Ectodermal cell (in vitro differentiated cells): ENCODE data around the gene SLC25A21.
"Not testable (repeated sequence)": the region's sequence is repeated elsewhere in the genome, so short reads cannot be mapped to it uniquely, and the experiment has no call there.

Experiments used
- H3K27ac ChIP-seq: 2 replicates; pipeline ENCODE4 v1.7.0; 2013; ENCODE audit warnings: mild to moderate bottlenecking, low read depth, low read length; ENCODE audit not compliant: insufficient read depth, poor library complexity, severe bottlenecking
- H3K27me3 ChIP-seq: 2 replicates; pipeline ENCODE4 v1.7.0; 2013; ENCODE audit warnings: mild to moderate bottlenecking, low read length; ENCODE audit not compliant: insufficient read depth, control insufficient read depth, poor library complexity, severe bottlenecking
- H3K36me3 ChIP-seq: one replicate; pipeline ENCODE4 v1.7.0; 2013; ENCODE audit warnings: low read length; ENCODE audit not compliant: control insufficient read depth, insufficient read depth
- H3K4me1 ChIP-seq: one replicate; pipeline ENCODE4 v1.7.0; 2013; ENCODE audit warnings: low read length; ENCODE audit not compliant: control insufficient read depth, insufficient read depth
- H3K4me3 ChIP-seq: 2 replicates; pipeline ENCODE4 v1.7.0; 2013; ENCODE audit warnings: low read depth, low read length, control low read depth; ENCODE audit not compliant: insufficient read depth
- H3K9me3 ChIP-seq: 2 replicates; pipeline ENCODE4 v1.7.0; 2013; ENCODE audit warnings: mild to moderate bottlenecking, low read length, moderate library complexity; ENCODE audit not compliant: control insufficient read depth
- WGBS, 2 experiments: methylation state at CpG; one replicate each; pipeline ENCODE4 v1.1.7; 2013; ENCODE audit warnings: missing lambda C conversion rate in 2 of 2; 5-methylcytosine and 5-hydroxymethylcytosine counted together

The SLC25A21 gene

DNA sequence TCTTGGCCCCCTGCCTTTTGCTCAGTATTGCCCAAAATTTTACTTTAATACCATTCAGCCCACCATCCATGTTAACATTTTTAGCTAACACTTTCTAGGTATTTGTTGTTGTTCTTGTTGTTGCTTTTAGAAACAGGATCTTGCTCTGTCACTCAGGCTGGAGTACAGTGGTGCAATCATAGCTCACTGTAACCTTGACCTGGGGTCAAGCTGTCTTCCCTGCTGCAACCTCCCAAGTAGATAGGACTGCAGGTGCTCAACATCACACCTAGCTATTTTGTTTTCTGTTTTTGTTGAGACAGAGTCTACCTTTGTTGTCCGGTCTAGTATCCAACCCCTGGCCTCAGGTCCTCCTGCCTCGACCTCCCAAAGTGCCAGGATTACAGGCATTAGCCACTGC, 29.3 kb upstream of the SLC25A21 start:
- no peak overlapping the region for H3K4me3 ChIP-seq
- H3K27me3 ChIP-seq, result no peaks in the 10 kb centered on the region
- peaks cover 3% of the 10 kb centered on the region for H3K9me3 ChIP-seq
- H3K36me3 ChIP-seq, result no peaks in the 10 kb centered on the region
- 86 to 91% methylated on average over 2 of the region's 2 CpGs for WGBS, 2 experiments
- H3K27ac ChIP-seq, result no peak overlapping the region
- H3K4me1 ChIP-seq, result peaks cover 5% of the 10 kb centered on the region

DNA sequence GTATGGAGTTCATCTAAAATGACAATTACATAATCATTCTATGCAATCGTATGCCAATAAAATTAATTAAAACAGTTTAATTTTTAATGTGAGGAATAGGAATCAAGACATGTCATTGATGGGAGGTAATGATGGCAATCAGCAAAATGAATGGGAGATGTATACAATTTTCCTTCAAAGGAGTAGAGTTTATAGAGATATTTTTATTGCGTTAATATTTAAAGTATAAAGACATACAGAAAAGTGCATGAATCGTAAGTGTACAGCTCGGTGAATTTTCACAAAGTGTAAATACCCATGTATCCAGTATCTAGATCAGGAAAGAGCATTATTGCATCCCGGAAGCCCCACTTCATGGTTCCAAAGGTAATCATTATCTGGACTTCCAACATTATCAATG, 26.5 kb upstream of the SLC25A21 start:
- Histone ChIP-seq H3K27me3 (no peaks in the 10 kb centered on the region), H3K9me3 (no peaks in the 10 kb centered on the region), H3K36me3 (no peaks in the 10 kb centered on the region), H3K4me1 (peaks cover 5% of the 10 kb centered on the region), H3K4me3 (no peak overlapping the region), H3K27ac (no peak overlapping the region)
- 94 to 95% methylated on average over 3 to 4 of the region's 5 CpGs for WGBS, 2 experiments

GRCh38 chr14:37198273-37198598, 25.8 kb upstream of the SLC25A21 start:
- 36 to 39% methylated on average over 10 to 11 of the region's 11 CpGs for WGBS, 2 experiments
- Histone ChIP-seq H3K27me3 (no peaks in the 10 kb centered on the region), H3K27ac (no peak overlapping the region)

GRCh38 chr14:37197421-37198272, 25.2 kb upstream of the SLC25A21 start, which contains the start of gene MIPOL1:
Gene MIPOL1, plus strand, starts transcription at chr14:37197937. Its CDS starts 49,952 bp downstream, at chr14:37247889.
- H3K27ac ChIP-seq, result peak within 1 kb of the TSS; percentile 68
- H3K36me3 ChIP-seq, result no peaks in the 10 kb centered on the region
- H3K4me3 ChIP-seq, result peak within 1 kb of the TSS; percentile 65
- WGBS, 2 experiments, result 2% methylated on average over 70 of the region's 70 CpGs
- no peaks in the 10 kb centered on the region for H3K27me3 ChIP-seq
- peaks cover 5% of the 10 kb centered on the region for H3K4me1 ChIP-seq
- H3K9me3 ChIP-seq, result no peaks in the 10 kb centered on the region

More at GRCh38 chr14:37198273-37198598, 25.8 kb upstream of the SLC25A21 start:
- Histone ChIP-seq H3K36me3 (no peaks in the 10 kb centered on the region), H3K4me1 (peaks cover 5% of the 10 kb centered on the region), H3K4me3 (peak overlapping the region; percentile 65), H3K9me3 (no peaks in the 10 kb centered on the region)

DNA sequence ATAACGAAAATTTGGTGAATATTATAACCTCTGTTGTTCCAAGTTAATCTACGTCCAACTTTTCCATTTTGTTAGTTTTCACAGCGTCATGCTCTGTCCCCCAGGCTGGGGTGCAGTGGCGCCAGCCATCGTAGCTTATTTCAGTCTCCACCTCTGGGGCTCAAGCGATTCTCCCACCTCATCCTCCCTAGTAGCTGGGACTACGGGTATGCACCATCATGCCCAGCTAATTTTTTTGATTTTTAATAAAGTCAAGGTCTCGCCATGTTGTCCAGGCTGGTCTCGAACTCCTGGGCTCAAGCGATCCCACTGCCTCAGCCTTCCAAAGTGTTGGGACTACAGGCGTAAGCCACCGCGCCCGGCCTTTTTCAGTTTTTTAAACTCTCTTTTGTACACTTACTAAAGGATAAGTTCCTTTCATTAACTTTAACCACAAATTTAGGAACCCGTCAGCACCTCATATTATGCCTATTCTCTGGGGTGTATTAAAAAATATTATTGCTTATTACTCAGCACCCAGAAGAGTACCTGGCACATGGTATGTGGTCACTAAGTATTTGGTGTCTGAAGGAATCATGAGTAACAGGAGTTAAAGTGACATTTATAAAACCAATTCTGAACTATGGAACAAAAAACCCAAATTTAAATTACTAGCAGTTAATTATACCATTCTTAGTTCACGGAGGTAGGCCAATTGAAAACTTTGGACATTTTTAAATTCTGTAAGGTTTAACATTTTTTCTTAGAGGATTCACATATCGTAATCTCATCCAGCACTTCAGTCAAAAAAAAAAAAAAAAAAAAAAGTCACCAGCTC, 24.4 kb upstream of the SLC25A21 start:
- Histone ChIP-seq H3K4me1 (peaks cover 5% of the 10 kb centered on the region), H3K9me3 (no peaks in the 10 kb centered on the region), H3K27me3 (no peaks in the 10 kb centered on the region), H3K27ac (no peak overlapping the region), H3K36me3 (no peaks in the 10 kb centered on the region), H3K4me3 (peak overlapping the region; percentile 65)
- WGBS, 2 experiments, result 92 to 94% methylated on average over 16 of the region's 17 CpGs

DNA sequence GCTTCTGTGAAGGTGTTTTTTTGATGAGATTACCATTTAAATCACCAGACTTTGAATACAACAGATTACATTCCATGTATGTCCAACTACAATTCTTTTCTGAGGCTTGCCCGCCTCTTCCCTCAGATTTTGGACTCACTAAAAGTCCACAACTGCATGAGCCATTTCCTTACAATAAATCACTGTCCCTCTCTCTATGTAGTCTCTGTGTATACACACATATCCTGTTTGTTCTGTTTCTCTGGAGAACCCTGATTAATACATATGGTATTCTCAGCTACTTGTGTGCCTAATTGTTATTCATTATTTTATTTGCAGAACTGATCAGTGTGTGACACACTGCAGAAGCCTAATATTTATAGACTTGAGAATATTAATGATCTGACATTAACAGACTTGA, 22.9 kb upstream of the SLC25A21 start:
- WGBS, 2 experiments, result 94 to 97% methylated on average over 1 of the region's 1 CpG
- H3K27ac ChIP-seq, result no peak overlapping the region
- no peak overlapping the region for H3K4me3 ChIP-seq
- no peaks in the 10 kb centered on the region for H3K27me3 ChIP-seq
- H3K36me3 ChIP-seq, result no peaks in the 10 kb centered on the region
- H3K9me3 ChIP-seq, result no peaks in the 10 kb centered on the region
- peaks cover 5% of the 10 kb centered on the region for H3K4me1 ChIP-seq

GRCh38 chr14:37194698-37195097, 22.3 kb upstream of the SLC25A21 start:
- Histone ChIP-seq H3K4me1 (peaks cover 5% of the 10 kb centered on the region), H3K36me3 (no peaks in the 10 kb centered on the region), H3K27ac (no peak overlapping the region), H3K9me3 (no peaks in the 10 kb centered on the region), H3K27me3 (no peaks in the 10 kb centered on the region), H3K4me3 (no peak overlapping the region)
- WGBS, 2 experiments, result 94 to 96% methylated on average over 1 of the region's 2 CpGs

GRCh38 chr14:37189733-37190132, 17.3 kb upstream of the SLC25A21 start:
- H3K27me3 ChIP-seq, H3K9me3 ChIP-seq, H3K4me3 ChIP-seq, H3K36me3 ChIP-seq, H3K27ac ChIP-seq, H3K4me1 ChIP-seq: not testable (repeated sequence)
- 86 to 98% methylated on average over 2 of the region's 2 CpGs for WGBS, 2 experiments

DNA sequence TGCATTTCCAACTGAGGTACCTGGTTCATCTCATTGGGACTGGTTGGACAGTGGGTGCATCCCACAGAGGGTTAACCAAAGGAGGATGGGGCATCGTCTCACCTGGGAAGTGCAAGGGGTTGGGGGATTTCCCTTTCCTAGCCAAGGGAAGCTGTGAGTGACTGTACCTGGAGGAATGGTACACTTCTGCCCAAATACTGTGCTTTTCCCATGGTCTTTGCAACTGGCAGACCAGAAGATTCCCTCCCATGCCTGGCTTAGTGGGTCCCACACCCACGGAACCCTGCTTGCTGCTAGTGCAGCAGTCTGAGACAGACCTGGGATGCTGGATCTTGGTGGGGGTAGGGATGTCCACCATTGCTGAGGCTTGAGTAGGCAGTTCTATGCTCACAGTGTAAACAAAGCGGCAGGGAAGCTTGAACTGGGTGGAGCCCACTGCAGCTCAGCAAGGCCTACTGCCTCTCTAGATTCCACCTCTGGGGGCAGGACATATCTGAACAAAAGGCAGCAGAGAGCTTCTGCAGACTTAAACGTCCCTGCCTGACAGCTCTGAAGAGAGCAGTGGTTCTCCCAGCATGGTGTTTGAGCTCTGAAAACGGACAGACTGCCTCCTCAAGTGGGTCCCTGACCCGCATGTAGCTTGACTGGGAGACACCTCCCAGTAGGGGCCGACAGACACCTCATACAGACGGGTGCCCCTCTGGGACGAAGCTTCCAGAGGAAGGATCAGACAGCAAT, 15.6 kb upstream of the SLC25A21 start:
- H3K27me3 ChIP-seq, H3K36me3 ChIP-seq, H3K9me3 ChIP-seq, H3K4me1 ChIP-seq, H3K27ac ChIP-seq, H3K4me3 ChIP-seq: not testable (repeated sequence)
- 74 to 75% methylated on average over 9 of the region's 9 CpGs for WGBS, 2 experiments

DNA sequence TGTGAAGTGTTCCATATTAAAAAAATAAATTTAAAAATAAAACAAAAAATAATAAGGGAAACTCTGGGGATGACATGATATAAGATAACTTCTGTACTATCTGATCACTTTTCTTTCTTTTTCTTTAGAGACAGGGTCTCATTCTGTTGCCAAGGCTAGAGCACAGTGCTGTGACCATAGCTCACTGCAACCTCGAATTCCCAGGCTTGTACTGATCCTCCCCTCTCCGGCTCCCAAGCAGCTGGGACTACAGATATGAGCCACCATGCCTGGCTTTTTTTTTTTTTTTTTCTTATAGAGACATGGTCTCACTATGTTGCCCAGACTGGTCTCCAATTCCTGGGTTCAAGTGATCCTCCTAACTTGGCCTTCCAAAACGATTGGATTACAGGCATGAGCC, 14.9 kb upstream of the SLC25A21 start:
- Histone ChIP-seq H3K4me3 (no peak overlapping the region), H3K27me3 (no peaks in the 10 kb centered on the region), H3K27ac (no peak overlapping the region), H3K4me1 (no peaks in the 10 kb centered on the region), H3K9me3 (no peaks in the 10 kb centered on the region), H3K36me3 (no peaks in the 10 kb centered on the region)
- 90 to 92% methylated on average over 3 of the region's 3 CpGs for WGBS, 2 experiments
